ENCODE measurements around the gene MAPKAPK2.
A peak's percentile ranks its signal among the peaks of the same experiment; 100 is the strongest.

MAPKAPK2 gene

GRCh38 chr1:206683313-206683712 is 1.4 kb upstream of the MAPKAPK2 start:
- DNase-seq (ENCODE audit: low read depth in 2 of 2): no peak

DNA sequence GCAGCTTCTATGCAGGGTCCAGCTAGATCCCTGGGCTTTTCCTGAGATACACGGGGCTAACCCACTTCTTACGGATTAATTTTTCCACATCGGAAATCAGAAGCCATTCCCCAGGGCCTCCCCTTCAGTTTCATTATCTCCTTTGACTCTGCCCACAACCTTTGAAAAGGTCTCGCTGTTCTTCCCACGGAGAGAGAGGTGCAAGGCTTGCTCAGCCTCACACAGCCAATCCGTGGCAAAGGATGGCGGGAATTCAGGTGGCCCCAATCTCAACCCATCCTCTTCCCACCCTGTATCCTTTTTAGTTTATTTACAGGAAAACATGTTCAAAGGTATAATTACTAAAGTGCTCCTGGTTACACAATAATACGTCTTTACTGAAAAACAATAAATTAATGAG is 702 bp upstream of the MAPKAPK2 start:
- DNase-seq (ENCODE audit: low read depth in 2 of 2): no peak

GRCh38 chr1:206685334-206685768 is 646 bp downstream of the MAPKAPK2 start:
- no peak for DNase-seq (ENCODE audit: low read depth in 2 of 2)

GRCh38 chr1:206685769-206686477 is 1.2 kb downstream of the MAPKAPK2 start:
- DNase-seq (ENCODE audit: low read depth in 2 of 2): peak in 1 of 2 donors; percentile 13

- no peak for DNase-seq (ENCODE audit: low read depth in 2 of 2)
Observed at GRCh38 chr1:206686478-206687249, 2.0 kb downstream of the MAPKAPK2 start.

DNA sequence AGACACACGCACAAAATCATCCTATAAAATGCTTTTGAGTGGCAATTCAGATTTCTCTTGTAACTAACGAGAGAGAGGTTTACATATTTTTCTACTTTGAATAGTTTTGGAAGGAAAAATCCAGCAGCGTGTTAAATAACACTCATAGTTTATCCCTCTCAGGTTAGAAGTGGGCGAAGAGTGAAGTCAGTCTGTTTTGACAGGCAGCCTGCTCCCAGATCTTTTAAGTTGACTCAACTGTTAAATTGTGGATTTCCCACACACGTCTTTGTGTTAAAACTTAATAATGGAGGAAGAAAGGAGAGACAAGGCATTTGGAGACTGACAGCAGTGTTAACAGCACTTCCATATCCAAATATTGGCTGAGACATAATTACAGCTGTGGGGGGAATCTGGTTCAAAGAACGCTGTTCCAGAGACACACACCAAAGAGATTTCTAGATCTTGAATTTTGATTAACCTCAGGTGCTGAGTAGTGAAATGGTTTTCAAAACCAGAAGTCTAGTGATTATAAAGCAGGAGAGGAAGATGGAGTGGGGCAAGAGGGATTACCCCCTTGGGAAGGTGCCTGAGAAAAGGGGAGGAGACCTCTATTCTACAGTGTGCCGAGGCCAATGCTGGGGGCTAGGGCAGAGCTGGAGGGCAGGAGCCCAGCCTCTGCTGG is 2.7 kb downstream of the MAPKAPK2 start:
- DNase-seq (ENCODE audit: low read depth in 2 of 2): no peak

DNA sequence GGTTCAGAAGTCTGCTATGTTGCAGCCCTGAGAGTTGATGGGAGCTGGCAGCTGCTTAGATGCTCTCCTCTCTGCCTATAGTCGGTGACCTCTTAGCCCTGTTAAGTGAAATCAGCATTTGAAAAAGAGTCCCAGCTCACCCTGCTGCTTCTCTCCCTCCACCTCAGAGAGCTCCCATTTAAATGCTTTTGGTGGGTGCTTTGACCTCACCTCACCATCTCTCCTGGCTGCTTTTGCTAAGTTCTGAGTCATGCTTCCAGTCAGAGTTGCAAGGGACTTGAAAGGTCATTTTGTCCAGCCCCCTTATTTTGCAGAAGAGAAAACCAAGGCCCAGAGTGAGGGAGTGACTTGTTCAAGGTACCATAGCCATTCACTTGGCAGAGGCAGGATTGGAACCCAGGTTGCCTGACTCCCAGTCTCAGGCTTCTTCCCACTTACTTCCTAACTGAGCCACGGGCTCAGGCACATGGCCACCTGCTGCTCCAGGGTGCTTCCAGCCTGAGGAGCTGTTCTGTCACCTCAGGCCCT is 3.3 kb downstream of the MAPKAPK2 start:
- DNase-seq (ENCODE audit: low read depth in 2 of 2): no peak

- DNase-seq (ENCODE audit: low read depth in 2 of 2): no peak
Observed at GRCh38 chr1:206690516-206690915, 5.8 kb downstream of the MAPKAPK2 start.

- no peak for DNase-seq (ENCODE audit: low read depth in 2 of 2)
Observed at GRCh38 chr1:206691604-206692003, 6.9 kb downstream of the MAPKAPK2 start.

- no peak for DNase-seq (ENCODE audit: low read depth in 2 of 2)
Observed at GRCh38 chr1:206693029-206693428, 8.3 kb downstream of the MAPKAPK2 start.

GRCh38 chr1:206693592-206693991 is 8.9 kb downstream of the MAPKAPK2 start:
- no peak for DNase-seq (ENCODE audit: low read depth in 2 of 2)

DNA sequence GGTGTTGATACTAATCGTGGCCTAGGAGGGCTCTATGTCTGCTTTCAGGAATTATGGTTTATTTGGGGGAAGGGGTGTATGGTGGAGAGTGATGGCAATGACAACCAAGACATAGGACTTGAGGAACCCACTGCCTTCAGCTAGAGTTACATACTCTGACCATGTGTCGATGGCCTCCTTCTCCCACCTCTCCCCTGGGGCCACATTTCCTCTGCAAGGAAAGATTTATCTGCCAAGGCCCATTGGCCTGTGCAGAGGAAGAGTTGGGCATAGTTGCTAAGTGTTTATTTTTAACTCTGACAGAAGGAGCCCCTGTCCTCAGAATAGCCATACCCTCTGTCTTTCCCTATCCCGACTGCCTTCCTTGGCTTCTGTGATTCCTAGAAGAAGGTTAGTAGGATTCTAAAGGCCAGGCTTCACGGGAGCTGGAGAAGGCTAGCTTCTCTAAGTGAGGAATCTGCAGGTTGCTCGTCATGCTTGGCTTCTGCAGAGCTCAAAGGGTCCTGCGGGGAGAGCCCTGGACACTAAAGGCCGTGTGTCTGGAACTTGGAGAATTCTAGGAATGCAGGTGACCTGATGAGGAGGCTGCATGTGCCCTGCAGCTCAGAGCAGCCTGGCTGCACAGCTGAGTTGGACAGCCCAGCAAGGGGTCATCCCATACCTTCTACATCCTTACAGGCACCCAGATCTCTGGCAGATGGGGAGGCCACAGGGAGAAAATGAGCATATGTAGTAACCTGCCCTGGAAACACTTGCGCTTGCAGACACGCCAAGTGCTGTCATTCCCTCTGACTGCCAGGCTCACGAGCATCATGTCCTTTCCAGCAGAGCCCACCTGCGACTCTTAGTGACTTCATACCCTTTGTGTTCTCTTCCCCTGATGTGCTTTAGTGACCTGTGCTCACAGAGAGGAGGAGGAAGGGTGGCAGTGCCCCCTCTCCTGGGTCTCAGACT is 9.7 kb downstream of the MAPKAPK2 start:
- no peak for DNase-seq (ENCODE audit: low read depth in 2 of 2)

- DNase-seq (ENCODE audit: low read depth in 2 of 2): no peak
Observed at GRCh38 chr1:206695733-206696132, 11.0 kb downstream of the MAPKAPK2 start.

- no peak for DNase-seq (ENCODE audit: low read depth in 2 of 2)
Observed at GRCh38 chr1:206696812-206697585, 12.3 kb downstream of the MAPKAPK2 start.

DNA sequence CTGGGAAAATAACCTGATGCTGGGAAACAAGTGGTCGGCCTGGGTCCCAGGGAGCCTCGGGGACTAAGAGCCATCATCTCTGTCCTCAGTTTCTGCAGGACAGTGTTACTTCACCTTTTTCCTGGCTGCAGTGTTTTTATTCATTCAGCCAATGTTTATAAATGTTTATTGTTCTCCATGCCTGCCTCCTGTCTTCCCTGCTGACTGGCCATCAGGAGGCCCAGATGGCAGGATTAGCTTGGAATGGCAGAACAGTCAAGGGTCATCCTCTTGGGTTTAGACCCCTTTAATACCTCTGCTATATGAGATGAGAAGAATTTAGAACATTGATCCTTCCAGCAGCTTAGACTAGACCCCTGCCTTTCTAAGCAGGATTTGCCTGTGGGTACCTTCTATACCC is 13.3 kb downstream of the MAPKAPK2 start:
- no peak for DNase-seq (ENCODE audit: low read depth in 2 of 2)

GRCh38 chr1:206699000-206699586 is 14.4 kb downstream of the MAPKAPK2 start:
- DNase-seq (ENCODE audit: low read depth in 2 of 2): no peak

- DNase-seq (ENCODE audit: low read depth in 2 of 2): no peak
Observed at GRCh38 chr1:206699626-206700025, 14.9 kb downstream of the MAPKAPK2 start.

DNA sequence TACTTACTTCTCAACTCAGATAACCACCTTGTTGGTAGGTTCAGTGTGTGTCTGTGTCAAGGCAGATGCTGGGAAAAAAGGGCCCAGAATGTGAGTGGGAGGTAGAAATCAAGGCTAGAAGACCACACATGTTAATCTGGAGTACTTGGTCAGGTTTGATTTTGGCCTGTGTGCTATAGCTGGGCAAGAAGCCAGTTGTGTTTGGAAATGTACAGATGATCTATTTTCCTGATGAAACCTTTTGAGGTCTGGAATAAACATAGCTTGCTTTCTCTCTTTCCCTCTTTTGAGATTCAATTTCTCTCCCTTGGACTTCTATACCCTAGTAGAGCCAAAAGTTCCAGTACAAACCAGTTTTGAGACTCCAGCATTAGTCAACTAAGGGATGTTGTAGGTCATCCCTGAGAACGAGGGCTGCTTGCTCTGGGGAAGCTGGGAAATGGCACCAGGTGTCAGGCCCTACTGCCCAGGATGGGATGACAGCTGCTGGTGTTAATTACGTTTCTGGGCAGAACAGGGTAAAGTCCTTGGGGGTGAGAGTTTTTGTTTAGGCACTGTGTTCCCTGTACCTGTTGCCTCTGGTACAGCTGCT is 15.8 kb downstream of the MAPKAPK2 start:
- no peak for DNase-seq (ENCODE audit: low read depth in 2 of 2)

- no peak for DNase-seq (ENCODE audit: low read depth in 2 of 2)
Observed at GRCh38 chr1:206702260-206702659, 17.6 kb downstream of the MAPKAPK2 start.

DNA sequence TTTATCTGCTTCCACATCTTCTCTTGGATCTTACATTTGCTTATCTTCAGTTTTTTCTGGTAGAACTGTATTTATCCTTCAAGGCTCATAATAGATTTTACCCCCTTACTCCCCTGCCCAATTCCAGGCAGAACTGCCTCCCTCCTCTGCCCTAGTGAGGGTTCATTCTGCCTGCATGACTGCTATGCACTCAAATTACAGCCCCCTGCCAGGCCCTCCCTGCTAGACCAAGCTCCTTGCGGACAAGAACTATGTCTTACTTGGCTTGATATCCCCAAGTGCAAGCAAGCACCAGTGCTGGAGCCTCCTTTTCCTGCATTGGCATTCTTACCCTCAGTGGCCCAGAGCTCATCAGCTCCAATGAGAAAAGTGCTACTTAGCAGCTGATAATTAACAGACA is 18.1 kb downstream of the MAPKAPK2 start:
- no peak for DNase-seq (ENCODE audit: low read depth in 2 of 2)

Measured in stimulated activated CD8-positive, alpha-beta memory T cell treated with anti-CD3 and anti-CD28 coated beads, Interleukin-15, amount 100 ng/mL, for 4 hours (primary cell).